Activated CD4-positive, alpha-beta memory T cell treated with anti-CD3 and anti-CD28 coated beads, Interleukin-2, amount 10 ng/mL, durations not matched to agents 7 days and 5 days (primary cell): ENCODE results near the gene DSP. TPM values are rescaled to one million over a fixed set of nuclear protein-coding genes. Genes with fewer than 3 reads are reported as not detected.

Experiments used
- CTCF ChIA-PET: fragments of 350-600 bp; sonication (Branson Sonifier 250); formaldehyde crosslinking; loops from one replicate; lab custom pipeline; 2021; ENCODE audit warnings: antibody characterized with exemption, inconsistent platforms; lab: Charles Lee
- POLR2A ChIA-PET: fragments of 350-600 bp; sonication (Branson Sonifier 250); formaldehyde crosslinking; loops from one replicate; lab custom pipeline; 2021; ENCODE audit warnings: antibody characterized with exemption; lab: Charles Lee
- DNase-seq: peaks from one replicate; pipeline ENCODE4 v3.0.0-alpha.2; 2020
- H3K27ac Mint-ChIP-seq: one replicate; pipeline ENCODE4 v1.8.0; 2021; ENCODE audit warnings: mild to moderate bottlenecking, mixed read lengths
- H3K27me3 Mint-ChIP-seq: one replicate; pipeline ENCODE4 v1.8.0; 2021; ENCODE audit warnings: mixed read lengths
- H3K36me3 Mint-ChIP-seq: one replicate; pipeline ENCODE4 v1.8.0; 2021; ENCODE audit warnings: low read depth, mixed read lengths
- H3K4me1 Mint-ChIP-seq: one replicate; pipeline ENCODE4 v1.8.0; 2021; ENCODE audit warnings: mixed read lengths
- H3K4me3 Mint-ChIP-seq: one replicate; pipeline ENCODE4 v1.8.0; 2021; ENCODE audit warnings: mild to moderate bottlenecking, mixed read lengths
- H3K9me3 Mint-ChIP-seq: one replicate; pipeline ENCODE4 v1.8.0; 2021; ENCODE audit warnings: mixed read lengths
- total RNA-seq, 2 experiments: library from RNA; stranded (reverse); gene quantifications; one replicate each; pipeline ENCODE4 v1.2.3, GENCODE V29; 2021

The DSP gene, protein sequence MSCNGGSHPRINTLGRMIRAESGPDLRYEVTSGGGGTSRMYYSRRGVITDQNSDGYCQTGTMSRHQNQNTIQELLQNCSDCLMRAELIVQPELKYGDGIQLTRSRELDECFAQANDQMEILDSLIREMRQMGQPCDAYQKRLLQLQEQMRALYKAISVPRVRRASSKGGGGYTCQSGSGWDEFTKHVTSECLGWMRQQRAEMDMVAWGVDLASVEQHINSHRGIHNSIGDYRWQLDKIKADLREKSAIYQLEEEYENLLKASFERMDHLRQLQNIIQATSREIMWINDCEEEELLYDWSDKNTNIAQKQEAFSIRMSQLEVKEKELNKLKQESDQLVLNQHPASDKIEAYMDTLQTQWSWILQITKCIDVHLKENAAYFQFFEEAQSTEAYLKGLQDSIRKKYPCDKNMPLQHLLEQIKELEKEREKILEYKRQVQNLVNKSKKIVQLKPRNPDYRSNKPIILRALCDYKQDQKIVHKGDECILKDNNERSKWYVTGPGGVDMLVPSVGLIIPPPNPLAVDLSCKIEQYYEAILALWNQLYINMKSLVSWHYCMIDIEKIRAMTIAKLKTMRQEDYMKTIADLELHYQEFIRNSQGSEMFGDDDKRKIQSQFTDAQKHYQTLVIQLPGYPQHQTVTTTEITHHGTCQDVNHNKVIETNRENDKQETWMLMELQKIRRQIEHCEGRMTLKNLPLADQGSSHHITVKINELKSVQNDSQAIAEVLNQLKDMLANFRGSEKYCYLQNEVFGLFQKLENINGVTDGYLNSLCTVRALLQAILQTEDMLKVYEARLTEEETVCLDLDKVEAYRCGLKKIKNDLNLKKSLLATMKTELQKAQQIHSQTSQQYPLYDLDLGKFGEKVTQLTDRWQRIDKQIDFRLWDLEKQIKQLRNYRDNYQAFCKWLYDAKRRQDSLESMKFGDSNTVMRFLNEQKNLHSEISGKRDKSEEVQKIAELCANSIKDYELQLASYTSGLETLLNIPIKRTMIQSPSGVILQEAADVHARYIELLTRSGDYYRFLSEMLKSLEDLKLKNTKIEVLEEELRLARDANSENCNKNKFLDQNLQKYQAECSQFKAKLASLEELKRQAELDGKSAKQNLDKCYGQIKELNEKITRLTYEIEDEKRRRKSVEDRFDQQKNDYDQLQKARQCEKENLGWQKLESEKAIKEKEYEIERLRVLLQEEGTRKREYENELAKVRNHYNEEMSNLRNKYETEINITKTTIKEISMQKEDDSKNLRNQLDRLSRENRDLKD (N-terminal part only)
- under 1 TPM; 0.15 to 0.33 TPM for total RNA-seq

DNA sequence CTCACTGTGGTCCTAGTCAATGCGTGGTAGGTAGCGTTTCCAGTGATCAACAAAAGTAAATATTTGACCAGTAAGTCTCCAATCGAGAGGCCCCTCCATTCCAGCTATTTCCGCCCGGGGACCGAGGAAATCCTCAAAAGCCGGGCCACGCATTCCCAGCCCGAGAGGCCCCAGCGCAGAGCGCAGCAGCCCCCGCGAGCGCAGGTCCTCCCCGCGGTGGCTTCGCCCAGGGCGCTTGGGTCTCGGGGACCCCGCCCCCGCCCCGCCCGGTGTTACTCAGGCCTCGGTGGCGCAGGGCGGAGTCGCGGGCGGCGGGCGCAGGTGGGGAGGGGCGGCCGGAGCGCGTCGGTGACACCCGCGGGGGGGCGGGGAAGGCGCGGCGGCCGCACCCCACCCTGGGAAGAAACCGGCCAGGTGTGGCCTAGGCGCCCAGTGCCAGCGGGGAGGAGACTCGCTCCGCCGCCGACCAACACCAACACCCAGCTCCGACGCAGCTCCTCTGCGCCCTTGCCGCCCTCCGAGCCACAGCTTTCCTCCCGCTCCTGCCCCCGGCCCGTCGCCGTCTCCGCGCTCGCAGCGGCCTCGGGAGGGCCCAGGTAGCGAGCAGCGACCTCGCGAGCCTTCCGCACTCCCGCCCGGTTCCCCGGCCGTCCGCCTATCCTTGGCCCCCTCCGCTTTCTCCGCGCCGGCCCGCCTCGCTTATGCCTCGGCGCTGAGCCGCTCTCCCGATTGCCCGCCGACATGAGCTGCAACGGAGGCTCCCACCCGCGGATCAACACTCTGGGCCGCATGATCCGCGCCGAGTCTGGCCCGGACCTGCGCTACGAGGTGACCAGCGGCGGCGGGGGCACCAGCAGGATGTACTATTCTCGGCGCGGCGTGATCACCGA lies at the start of gene DSP:
Gene DSP (plus strand): TSS at position 497 of the 890 bp plus-strand sequence. CDS start 245 bp downstream, at position 742.
- no peaks in the 10 kb centered on the region for H3K9me3 Mint-ChIP-seq
- H3K27ac Mint-ChIP-seq, result no peak within 1 kb of the TSS
- peak; percentile 26 for DNase-seq
- peak within 1 kb of the TSS; percentile 71 for H3K4me3 Mint-ChIP-seq
- peaks cover 12% of the 10 kb centered on the region for H3K4me1 Mint-ChIP-seq
- POLR2A ChIA-PET, result no interaction called here
- peaks cover 77% of the 10 kb centered on the region for H3K27me3 Mint-ChIP-seq
- H3K36me3 Mint-ChIP-seq, result no peaks in the 10 kb centered on the region
- CTCF ChIA-PET, result no interaction called here

DNA sequence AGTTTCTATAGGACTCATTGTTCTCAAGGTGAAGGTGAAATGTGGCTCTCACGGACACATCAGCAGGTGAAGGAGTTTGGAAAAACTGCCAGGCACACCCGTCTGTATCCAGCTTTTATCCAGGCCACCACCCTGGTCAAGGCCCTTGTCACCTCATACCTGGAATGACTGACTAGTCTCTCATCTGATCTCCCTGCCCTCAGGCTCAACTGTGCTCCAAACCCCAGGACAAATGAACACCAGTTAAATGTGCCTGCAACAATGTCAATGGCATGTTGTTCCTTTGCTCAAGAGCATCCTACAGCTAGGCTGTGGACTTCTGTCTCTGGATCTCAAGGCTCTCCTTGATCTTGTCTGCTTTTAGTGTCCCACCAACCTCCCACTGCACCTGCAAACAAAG lies 47.6 kb upstream of the DSP start:
- no peaks in the 10 kb centered on the region for H3K36me3 Mint-ChIP-seq
- ChIA-PET CTCF (no interaction called here), POLR2A (no interaction called here)
- DNase-seq, result no peak
- H3K27ac Mint-ChIP-seq, result no peak overlapping the region
- H3K9me3 Mint-ChIP-seq, result no peaks in the 10 kb centered on the region
- no peak overlapping the region for H3K4me3 Mint-ChIP-seq
- peaks cover 19% of the 10 kb centered on the region for H3K27me3 Mint-ChIP-seq
- no peaks in the 10 kb centered on the region for H3K4me1 Mint-ChIP-seq

GRCh38 chr6:7494638-7495037 lies 46.8 kb upstream of the DSP start:
- H3K4me3 Mint-ChIP-seq, result no peak overlapping the region
- peaks cover 19% of the 10 kb centered on the region for H3K27me3 Mint-ChIP-seq
- no peak for DNase-seq
- CTCF ChIA-PET, result no interaction called here
- no peaks in the 10 kb centered on the region for H3K36me3 Mint-ChIP-seq
- H3K27ac Mint-ChIP-seq, result no peak overlapping the region
- no peaks in the 10 kb centered on the region for H3K4me1 Mint-ChIP-seq
- POLR2A ChIA-PET, result no interaction called here
- no peaks in the 10 kb centered on the region for H3K9me3 Mint-ChIP-seq

DNA sequence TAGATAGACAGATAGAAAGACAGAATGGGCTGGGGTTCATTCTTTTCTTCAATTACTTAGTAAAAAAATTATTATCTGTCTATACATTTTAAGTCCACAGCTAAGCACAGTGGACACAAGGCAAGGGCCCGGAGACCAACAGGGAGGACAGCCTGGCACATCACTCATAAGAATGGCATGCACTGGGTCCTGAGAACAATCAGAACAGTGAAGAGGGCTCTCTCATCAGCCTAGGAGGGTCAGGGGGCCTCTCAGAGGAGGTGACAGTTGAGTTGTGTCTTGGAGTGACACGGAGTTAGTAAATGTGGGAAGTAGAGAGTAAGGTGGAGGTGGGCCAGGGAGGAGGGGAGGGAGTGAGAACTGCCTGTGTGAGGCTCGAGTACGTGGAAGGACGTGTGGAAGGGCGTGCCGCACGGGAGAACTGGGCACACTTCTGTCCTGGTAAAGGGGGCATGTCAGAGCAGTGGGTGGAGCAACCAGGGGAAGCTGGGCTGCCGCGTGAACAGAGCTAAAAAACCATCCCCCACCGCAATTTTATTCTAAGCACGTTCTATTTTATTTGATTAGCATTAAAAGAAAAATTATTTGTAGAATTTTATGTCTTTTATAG lies 45.1 kb upstream of the DSP start:
- no peaks in the 10 kb centered on the region for H3K9me3 Mint-ChIP-seq
- H3K27ac Mint-ChIP-seq, result no peak overlapping the region
- ChIA-PET POLR2A (no interaction called here), CTCF (no interaction called here)
- H3K27me3 Mint-ChIP-seq, result peaks cover 19% of the 10 kb centered on the region
- no peak for DNase-seq
- no peaks in the 10 kb centered on the region for H3K36me3 Mint-ChIP-seq
- no peaks in the 10 kb centered on the region for H3K4me1 Mint-ChIP-seq
- no peak overlapping the region for H3K4me3 Mint-ChIP-seq

GRCh38 chr6:7500752-7501282 lies 40.7 kb upstream of the DSP start:
- no peak for DNase-seq
- CTCF ChIA-PET, result no interaction called here
- peaks cover 8% of the 10 kb centered on the region for H3K27me3 Mint-ChIP-seq

GRCh38 chr6:7502743-7503142 lies 38.7 kb upstream of the DSP start:
- H3K27ac Mint-ChIP-seq, result no peak overlapping the region
- CTCF ChIA-PET, result no interaction called here
- H3K4me1 Mint-ChIP-seq, result no peaks in the 10 kb centered on the region
- no peak overlapping the region for H3K4me3 Mint-ChIP-seq
- no peak for DNase-seq
- POLR2A ChIA-PET, result no interaction called here
- no peaks in the 10 kb centered on the region for H3K9me3 Mint-ChIP-seq
- no peaks in the 10 kb centered on the region for H3K36me3 Mint-ChIP-seq
- peaks cover 3% of the 10 kb centered on the region for H3K27me3 Mint-ChIP-seq

More at GRCh38 chr6:7500752-7501282, 40.7 kb upstream of the DSP start:
- no peaks in the 10 kb centered on the region for H3K4me1 Mint-ChIP-seq
- no peak overlapping the region for H3K4me3 Mint-ChIP-seq
- POLR2A ChIA-PET, result no interaction called here
- H3K36me3 Mint-ChIP-seq, result no peaks in the 10 kb centered on the region
- no peaks in the 10 kb centered on the region for H3K9me3 Mint-ChIP-seq
- H3K27ac Mint-ChIP-seq, result no peak overlapping the region

DNA sequence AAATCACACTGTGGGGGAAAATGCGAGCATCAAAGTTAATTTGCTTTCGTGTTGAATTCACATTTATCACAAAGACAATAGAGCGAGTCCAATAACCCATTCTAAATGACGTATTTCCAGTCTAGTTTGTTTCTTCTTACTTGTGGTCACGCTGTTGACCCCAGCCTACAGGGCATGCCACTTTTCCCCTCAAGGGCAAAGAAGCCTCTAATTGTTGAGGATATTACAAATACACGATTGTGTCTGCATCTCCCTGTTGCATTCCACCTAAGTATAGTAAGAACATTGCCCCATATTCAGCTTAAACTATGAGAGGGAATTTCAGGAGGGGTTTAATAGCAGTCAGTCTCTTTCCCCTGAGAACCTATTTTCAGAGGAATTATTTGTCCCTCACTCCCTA lies 37.4 kb upstream of the DSP start:
- Mint-ChIP-seq H3K4me1 (no peaks in the 10 kb centered on the region), H3K27me3 (no peaks in the 10 kb centered on the region), H3K36me3 (no peaks in the 10 kb centered on the region), H3K9me3 (no peaks in the 10 kb centered on the region), H3K27ac (no peak overlapping the region), H3K4me3 (no peak overlapping the region)
- DNase-seq, result no peak
- POLR2A ChIA-PET, result no interaction called here
- CTCF ChIA-PET, result no interaction called here

- Mint-ChIP-seq H3K36me3 (no peaks in the 10 kb centered on the region), H3K4me3 (no peak overlapping the region), H3K4me1 (no peaks in the 10 kb centered on the region), H3K27ac (no peak overlapping the region), H3K9me3 (no peaks in the 10 kb centered on the region), H3K27me3 (peaks cover 2% of the 10 kb centered on the region)
- no peak for DNase-seq
- ChIA-PET CTCF (interaction anchor here (0.7 kb wide), 1 partner anchor 577 kb away, joined by 3 read pairs; no protein-coding TSS in a partner anchor), POLR2A (no interaction called here)
Observed at GRCh38 chr6:7505189-7505699, 36.2 kb upstream of the DSP start.

DNA sequence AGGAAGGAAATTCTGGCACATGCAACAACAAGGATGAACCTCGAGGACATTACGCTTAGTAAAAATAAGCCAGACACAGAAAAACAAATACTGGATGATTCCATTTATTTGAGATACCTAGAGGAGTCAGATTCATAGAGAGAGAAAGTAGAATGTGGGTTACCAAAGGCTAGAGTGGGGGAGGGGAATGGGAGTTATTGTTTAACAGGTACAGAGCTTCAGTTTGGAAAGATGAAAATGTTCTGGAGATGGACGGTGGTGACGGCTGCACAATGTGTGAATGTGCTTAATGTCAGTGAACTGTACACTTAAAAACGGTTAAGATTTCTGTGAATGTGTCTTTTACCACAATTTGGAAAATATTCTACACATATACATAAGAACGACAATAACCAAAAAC lies 33.9 kb upstream of the DSP start:
- ChIA-PET CTCF (no interaction called here), POLR2A (no interaction called here)
- DNase-seq, result no peak
- no peak overlapping the region for H3K27ac Mint-ChIP-seq
- no peaks in the 10 kb centered on the region for H3K36me3 Mint-ChIP-seq
- no peak overlapping the region for H3K4me3 Mint-ChIP-seq
- peaks cover 9% of the 10 kb centered on the region for H3K27me3 Mint-ChIP-seq
- no peaks in the 10 kb centered on the region for H3K4me1 Mint-ChIP-seq
- no peaks in the 10 kb centered on the region for H3K9me3 Mint-ChIP-seq

- no peak for DNase-seq
- Mint-ChIP-seq H3K27me3 (peaks cover 17% of the 10 kb centered on the region), H3K36me3 (no peaks in the 10 kb centered on the region), H3K4me1 (no peaks in the 10 kb centered on the region), H3K4me3 (no peak overlapping the region), H3K9me3 (no peaks in the 10 kb centered on the region), H3K27ac (no peak overlapping the region)
- ChIA-PET POLR2A (no interaction called here), CTCF (no interaction called here)
Observed at GRCh38 chr6:7512320-7512719, 29.2 kb upstream of the DSP start.

- Mint-ChIP-seq H3K4me1 (no peaks in the 10 kb centered on the region), H3K27ac (no peak overlapping the region), H3K9me3 (no peaks in the 10 kb centered on the region), H3K36me3 (no peaks in the 10 kb centered on the region), H3K4me3 (no peak overlapping the region), H3K27me3 (peaks cover 18% of the 10 kb centered on the region)
- CTCF ChIA-PET, result no interaction called here
- POLR2A ChIA-PET, result no interaction called here
- no peak for DNase-seq
Observed at GRCh38 chr6:7513529-7513928, 27.9 kb upstream of the DSP start.
